Measurements from ENCODE around the gene PPP1R10.

Gene PPP1R10

DNA sequence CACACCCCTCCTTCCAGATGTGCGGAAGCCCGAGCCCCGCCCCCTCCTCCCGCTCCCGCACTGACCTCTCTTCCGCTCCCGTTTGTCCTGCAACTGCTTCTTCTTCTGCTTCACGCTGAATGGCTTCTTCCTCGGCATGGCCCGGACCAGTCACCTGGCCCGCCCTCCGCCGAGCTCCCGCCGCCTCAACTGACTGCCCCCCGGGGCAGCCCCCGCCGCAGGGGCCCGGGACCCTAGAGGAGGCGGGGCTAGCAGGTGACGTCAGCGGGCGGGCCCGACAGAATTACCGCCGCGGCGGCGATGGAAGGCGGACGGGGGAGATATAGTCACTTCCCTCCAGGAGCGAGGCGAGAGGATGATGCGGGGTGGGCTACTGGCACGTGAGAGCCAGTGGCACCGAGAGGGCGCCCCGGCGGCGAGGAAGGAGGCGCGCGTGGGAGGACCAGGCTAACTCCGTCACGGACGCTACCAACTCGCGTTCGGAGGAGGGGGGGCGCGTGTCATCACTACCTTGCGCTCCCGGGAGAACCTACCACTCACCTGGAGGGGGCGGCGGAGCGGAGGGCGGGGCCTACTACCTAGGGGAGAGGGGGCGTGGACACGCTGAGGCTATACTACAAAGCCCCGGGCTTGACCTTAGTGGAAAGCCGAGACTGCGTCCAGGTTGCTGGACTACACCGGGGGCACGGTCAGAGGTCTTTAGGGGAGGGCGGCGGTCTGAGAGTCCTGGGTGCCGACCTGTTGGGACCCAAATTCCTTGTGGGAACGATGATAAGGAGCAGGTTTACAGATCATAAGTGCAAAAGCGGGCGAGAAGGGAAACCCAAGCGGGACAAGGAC is 60.8 kb downstream of the PPP1R10 start, which contains the start of gene GNL1:
Gene GNL1, minus strand, starts transcription at position 424 of the 840 bp plus-strand sequence. Its CDS starts 286 bp downstream, at position 138.
- peak; percentile 93 for DNase-seq (ENCODE audit: low spot score)

DNA sequence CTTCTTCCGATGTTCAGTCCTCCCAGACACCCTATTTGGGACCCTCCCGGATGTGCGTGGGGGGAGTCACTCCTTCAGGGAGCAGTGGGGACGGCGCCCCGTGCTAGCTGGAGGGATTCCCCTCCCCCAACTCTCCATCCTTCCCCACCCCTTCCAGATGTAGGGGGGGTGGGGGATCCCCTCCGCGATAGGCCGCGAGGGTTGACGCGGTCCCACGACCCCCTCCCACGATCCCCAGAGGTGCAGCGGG is 61.3 kb downstream of the PPP1R10 start:
- no peak for DNase-seq (ENCODE audit: low spot score)

DNA sequence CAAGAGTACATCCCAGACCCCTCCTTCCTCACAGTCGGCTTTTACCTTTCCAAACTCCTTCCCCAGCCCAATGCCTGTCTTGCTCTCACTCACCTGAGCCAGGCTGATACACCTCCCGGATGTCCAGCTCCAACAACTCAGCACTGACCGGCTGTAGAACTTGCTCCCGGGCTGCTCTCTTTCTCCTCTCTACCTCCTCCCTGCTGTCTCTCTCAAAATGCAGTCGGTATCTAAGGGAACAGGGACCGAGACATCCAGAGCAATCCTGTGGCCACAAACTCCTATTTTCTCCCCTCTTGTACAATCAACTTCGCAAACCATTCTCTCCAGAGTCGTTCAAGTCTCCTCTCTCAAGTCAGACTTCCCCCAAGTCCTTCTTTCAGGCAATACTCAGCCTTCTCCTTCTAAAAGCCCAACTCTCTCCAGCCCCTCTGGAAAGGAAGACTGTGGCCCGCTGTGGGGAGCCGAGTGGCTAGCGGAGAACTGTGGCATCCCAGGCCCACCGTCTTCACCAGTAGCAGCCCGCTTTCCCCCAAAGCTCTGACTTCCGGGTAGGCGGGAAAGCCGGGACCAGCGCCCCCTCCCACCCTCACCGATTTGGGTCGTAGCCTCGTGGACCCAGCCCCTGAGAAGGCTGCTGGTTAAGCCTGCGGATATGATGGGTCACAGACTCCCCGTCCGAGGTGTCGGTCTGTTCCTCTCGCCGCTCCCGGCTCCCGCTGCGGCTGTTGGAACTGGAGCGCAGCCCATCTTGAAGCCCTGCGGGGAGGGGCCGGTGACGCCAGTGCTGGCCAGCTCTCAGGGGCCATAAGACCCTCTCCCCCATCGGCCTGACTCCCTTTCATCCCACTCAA is 61.9 kb downstream of the PPP1R10 start:
- peak; percentile 84 for DNase-seq (ENCODE audit: low spot score)

DNA sequence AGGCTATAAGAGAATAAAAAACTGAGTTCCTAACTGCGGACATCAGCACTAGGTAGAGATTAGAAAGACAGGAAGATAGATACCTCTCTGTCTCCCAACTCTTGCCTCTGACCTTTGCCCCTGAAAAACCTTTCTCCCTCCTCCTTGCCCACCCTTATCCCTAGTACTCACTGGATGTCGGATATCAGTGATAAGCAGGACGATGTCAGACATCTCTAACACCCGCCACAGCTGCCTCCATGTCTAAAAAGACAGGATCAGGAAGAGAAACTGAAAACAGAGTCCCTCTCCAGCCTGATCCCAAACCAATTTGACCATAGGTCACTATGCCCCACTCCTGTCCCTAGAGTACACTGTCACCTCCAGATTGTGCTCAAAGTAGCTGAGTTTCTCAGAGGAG is 62.6 kb downstream of the PPP1R10 start:
- DNase-seq (ENCODE audit: low spot score) = no peak

Measured in left forelimb (tissue), 1 donor.